ENCODE measurements around the gene DUOX1. TPM values are rescaled to one million over a fixed set of nuclear protein-coding genes. Genes with fewer than 3 reads are reported as not detected.

Gene DUOX1
- total RNA-seq, 4 donors from 2014 or later = 0.14 to 4.1 (median 0.64) TPM; not detected in 1

GRCh38 chr15:45136378-45136764 lies 6.6 kb downstream of the DUOX1 start:
- H3K36me3 ChIP-seq = no peaks in the 10 kb centered on the region
- no peak for TF ChIP-seq POLR2A (IDR thresholded peaks at IDR 0.05)
- TF ChIP-seq, protein P1, sequence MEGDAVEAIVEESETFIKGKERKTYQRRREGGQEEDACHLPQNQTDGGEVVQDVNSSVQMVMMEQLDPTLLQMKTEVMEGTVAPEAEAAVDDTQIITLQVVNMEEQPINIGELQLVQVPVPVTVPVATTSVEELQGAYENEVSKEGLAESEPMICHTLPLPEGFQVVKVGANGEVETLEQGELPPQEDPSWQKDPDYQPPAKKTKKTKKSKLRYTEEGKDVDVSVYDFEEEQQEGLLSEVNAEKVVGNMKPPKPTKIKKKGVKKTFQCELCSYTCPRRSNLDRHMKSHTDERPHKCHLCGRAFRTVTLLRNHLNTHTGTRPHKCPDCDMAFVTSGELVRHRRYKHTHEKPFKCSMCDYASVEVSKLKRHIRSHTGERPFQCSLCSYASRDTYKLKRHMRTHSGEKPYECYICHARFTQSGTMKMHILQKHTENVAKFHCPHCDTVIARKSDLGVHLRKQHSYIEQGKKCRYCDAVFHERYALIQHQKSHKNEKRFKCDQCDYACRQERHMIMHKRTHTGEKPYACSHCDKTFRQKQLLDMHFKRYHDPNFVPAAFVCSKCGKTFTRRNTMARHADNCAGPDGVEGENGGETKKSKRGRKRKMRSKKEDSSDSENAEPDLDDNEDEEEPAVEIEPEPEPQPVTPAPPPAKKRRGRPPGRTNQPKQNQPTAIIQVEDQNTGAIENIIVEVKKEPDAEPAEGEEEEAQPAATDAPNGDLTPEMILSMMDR (IDR thresholded peaks at IDR 0.05) = no peak
- TF ChIP-seq POLR2AphosphoS5 (IDR thresholded peaks at IDR 0.05) = no peak
- no peak for TF ChIP-seq EP300 (IDR thresholded peaks at IDR 0.05; ENCODE audit: low read depth)
- peaks cover 0 to 14% (median 8%) of the 10 kb centered on the region in 4 donors for H3K4me1 ChIP-seq
- H3K9me3 ChIP-seq = no peaks in the 10 kb centered on the region
- H3K4me3 ChIP-seq = no peak overlapping the region
- H3K27ac ChIP-seq = no peak overlapping the region
- DNase-seq = no peak
- in situ Hi-C loops (cut with MboI; ENCODE audit: low pct_ligation_motif_present in 1 of 4, low pct_unique_long_range_greater_than_20kb in 1 of 4, low sequenced_read_pairs in 3 of 4) = no loop called here
- 36% methylated on average over 10 of the region's 10 CpGs; no CpG with 5 or more reads in 1 of the 2 donors for WGBS, 2 donors (ENCODE audit: low coverage in 1 of 2)
- H3K27me3 ChIP-seq = peaks cover 45% of the 10 kb centered on the region
- intact Hi-C loops (cut with DNase I; ENCODE audit: low total_unique reads) = no loop called here

DNA sequence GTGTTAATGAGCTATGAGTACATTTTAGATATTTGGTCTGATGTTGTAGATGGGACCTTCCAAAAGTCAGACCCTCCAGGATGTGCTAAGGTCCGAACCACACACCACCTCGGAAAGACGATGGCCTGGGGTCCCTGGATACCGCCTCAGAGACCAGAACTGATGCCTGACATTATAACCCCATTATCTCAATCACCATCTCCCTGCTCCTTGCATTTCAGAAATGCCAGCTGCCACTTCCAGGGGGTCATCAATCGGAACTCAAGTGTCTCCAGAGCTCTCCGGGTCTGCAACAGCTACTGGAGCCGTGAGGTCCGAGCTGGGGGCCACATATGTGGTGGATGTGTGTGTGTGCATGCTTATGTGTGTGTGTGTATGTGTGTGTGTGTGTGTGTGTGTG lies 7.9 kb downstream of the DUOX1 start:
- WGBS, 2 donors (ENCODE audit: low coverage in 1 of 2) = 74% methylated on average over 8 of the region's 8 CpGs; no CpG with 5 or more reads in 1 of the 2 donors
- Histone ChIP-seq H3K27ac (no peak overlapping the region), H3K9me3 (no peaks in the 10 kb centered on the region), H3K4me3 (no peak overlapping the region), H3K27me3 (peaks cover 45% of the 10 kb centered on the region), H3K36me3 (no peaks in the 10 kb centered on the region), H3K4me1 (peaks cover 0 to 14% (median 8%) of the 10 kb centered on the region in 4 donors)
- TF ChIP-seq, protein P1 (IDR thresholded peaks at IDR 0.05) = no peak
- no peak for TF ChIP-seq POLR2AphosphoS5 (IDR thresholded peaks at IDR 0.05)
- no peak for TF ChIP-seq EP300 (IDR thresholded peaks at IDR 0.05; ENCODE audit: low read depth)
- no peak for TF ChIP-seq POLR2A (IDR thresholded peaks at IDR 0.05)
- in situ Hi-C loops (cut with MboI; ENCODE audit: low pct_ligation_motif_present in 1 of 4, low pct_unique_long_range_greater_than_20kb in 1 of 4, low sequenced_read_pairs in 3 of 4) = no loop called here
- intact Hi-C loops (cut with DNase I; ENCODE audit: low total_unique reads) = no loop called here
- no peak for DNase-seq

- WGBS, 2 donors (ENCODE audit: low coverage in 1 of 2) = 80 to 82% methylated on average over 1 to 12 of the region's 12 CpGs
- in situ Hi-C loops (cut with MboI; ENCODE audit: low pct_ligation_motif_present in 1 of 4, low pct_unique_long_range_greater_than_20kb in 1 of 4, low sequenced_read_pairs in 3 of 4) = no loop called here
- peaks cover 0 to 14% (median 8%) of the 10 kb centered on the region in 4 donors for H3K4me1 ChIP-seq
- no peak for DNase-seq
- no peaks in the 10 kb centered on the region for H3K36me3 ChIP-seq
- H3K4me3 ChIP-seq = no peak overlapping the region
- intact Hi-C loops (cut with DNase I; ENCODE audit: low total_unique reads) = no loop called here
- H3K9me3 ChIP-seq = no peaks in the 10 kb centered on the region
- no peak overlapping the region for H3K27ac ChIP-seq
- H3K27me3 ChIP-seq = peaks cover 33% of the 10 kb centered on the region
- no peak for TF ChIP-seq POLR2AphosphoS5 (IDR thresholded peaks at IDR 0.05)
- no peak for TF ChIP-seq EP300 (IDR thresholded peaks at IDR 0.05; ENCODE audit: low read depth)
These were observed 9.3 kb downstream of the DUOX1 start for GRCh38 chr15:45138814-45139765.

GRCh38 chr15:45139770-45140169 lies 10.0 kb downstream of the DUOX1 start:
- TF ChIP-seq POLR2AphosphoS5 (IDR thresholded peaks at IDR 0.05) (no peak), POLR2A (IDR thresholded peaks at IDR 0.05) (no peak), EP300 (IDR thresholded peaks at IDR 0.05; ENCODE audit: low read depth) (no peak)
- TF ChIP-seq, protein P1 (IDR thresholded peaks at IDR 0.05) = no peak
- in situ Hi-C loops (cut with MboI; ENCODE audit: low pct_ligation_motif_present in 1 of 4, low pct_unique_long_range_greater_than_20kb in 1 of 4, low sequenced_read_pairs in 3 of 4) = no loop called here
- Histone ChIP-seq H3K27ac (no peak overlapping the region), H3K9me3 (no peaks in the 10 kb centered on the region), H3K36me3 (no peaks in the 10 kb centered on the region), H3K27me3 (peaks cover 26% of the 10 kb centered on the region), H3K4me3 (no peak overlapping the region), H3K4me1 (peaks cover 0 to 14% (median 7%) of the 10 kb centered on the region in 4 donors)
- DNase-seq = no peak
- 96 to 100% methylated on average over 2 to 6 of the region's 6 CpGs for WGBS, 2 donors (ENCODE audit: low coverage in 1 of 2)
- intact Hi-C loops (cut with DNase I; ENCODE audit: low total_unique reads) = no loop called here
